ENCODE results near the gene ATP10A. TPM values are rescaled to one million over a fixed set of nuclear protein-coding genes. Genes with fewer than 3 reads are reported as not detected.

The ATP10A gene
- total RNA-seq, 1 donor from 2014 or later, result 0.58 TPM

DNA sequence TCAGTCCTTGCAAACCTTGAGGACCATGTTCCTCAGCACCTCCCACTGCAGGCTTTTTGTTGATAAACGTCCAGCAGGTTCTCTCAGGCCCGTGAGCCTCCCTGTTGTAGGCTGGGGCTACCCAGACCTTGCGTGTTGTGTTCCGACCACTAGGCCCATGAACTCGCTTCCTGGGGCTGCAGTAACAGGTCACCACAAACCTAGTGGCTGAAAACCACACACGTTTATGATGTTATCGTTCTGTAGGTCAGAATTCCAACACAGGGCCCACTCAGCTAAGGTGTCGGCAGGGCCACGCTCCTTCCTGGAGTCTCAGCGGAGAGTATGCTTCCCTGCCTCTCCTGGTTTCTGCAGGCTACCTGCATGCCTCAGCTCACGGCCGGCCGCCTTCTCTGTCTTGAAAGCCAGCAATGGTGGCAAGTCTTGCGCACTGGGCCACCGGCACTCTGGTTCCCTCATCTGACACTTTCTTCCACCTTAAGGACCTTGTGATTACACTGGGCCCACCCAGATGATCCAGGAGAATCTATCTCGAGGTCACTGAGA, 60.8 kb downstream of the ATP10A start:
- H3K4me3 ChIP-seq, result no peak overlapping the region
- H3K27ac ChIP-seq (replicated peaks), result no peak overlapping the region
- TF ChIP-seq, protein P1, sequence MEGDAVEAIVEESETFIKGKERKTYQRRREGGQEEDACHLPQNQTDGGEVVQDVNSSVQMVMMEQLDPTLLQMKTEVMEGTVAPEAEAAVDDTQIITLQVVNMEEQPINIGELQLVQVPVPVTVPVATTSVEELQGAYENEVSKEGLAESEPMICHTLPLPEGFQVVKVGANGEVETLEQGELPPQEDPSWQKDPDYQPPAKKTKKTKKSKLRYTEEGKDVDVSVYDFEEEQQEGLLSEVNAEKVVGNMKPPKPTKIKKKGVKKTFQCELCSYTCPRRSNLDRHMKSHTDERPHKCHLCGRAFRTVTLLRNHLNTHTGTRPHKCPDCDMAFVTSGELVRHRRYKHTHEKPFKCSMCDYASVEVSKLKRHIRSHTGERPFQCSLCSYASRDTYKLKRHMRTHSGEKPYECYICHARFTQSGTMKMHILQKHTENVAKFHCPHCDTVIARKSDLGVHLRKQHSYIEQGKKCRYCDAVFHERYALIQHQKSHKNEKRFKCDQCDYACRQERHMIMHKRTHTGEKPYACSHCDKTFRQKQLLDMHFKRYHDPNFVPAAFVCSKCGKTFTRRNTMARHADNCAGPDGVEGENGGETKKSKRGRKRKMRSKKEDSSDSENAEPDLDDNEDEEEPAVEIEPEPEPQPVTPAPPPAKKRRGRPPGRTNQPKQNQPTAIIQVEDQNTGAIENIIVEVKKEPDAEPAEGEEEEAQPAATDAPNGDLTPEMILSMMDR (IDR thresholded peaks at IDR 0.05; ENCODE audit: borderline replicate concordance), result no peak
- H3K9me3 ChIP-seq (replicated peaks), result no peaks in the 10 kb centered on the region
- H3K27me3 ChIP-seq (ENCODE audit: low read depth), result peaks cover 31% of the 10 kb centered on the region
- H3K4me1 ChIP-seq, result peaks cover 13% of the 10 kb centered on the region
- intact Hi-C loops (cut with micrococcal nuclease), result no loop called here
- no peaks in the 10 kb centered on the region for H3K36me3 ChIP-seq
- no peak for DNase-seq

- TF ChIP-seq, protein P1 (IDR thresholded peaks at IDR 0.05; ENCODE audit: borderline replicate concordance), result no peak
- DNase-seq, result no peak
- intact Hi-C loops (cut with micrococcal nuclease), result no loop called here
- Histone ChIP-seq H3K4me3 (no peak overlapping the region), H3K4me1 (peaks cover 15% of the 10 kb centered on the region), H3K36me3 (no peaks in the 10 kb centered on the region), H3K27me3 (ENCODE audit: low read depth) (peaks cover 28% of the 10 kb centered on the region), H3K9me3 (replicated peaks) (no peaks in the 10 kb centered on the region), H3K27ac (replicated peaks) (no peak overlapping the region)
Observed at GRCh38 chr15:25801586-25802284, 61.4 kb downstream of the ATP10A start.

GRCh38 chr15:25800761-25801515, 62.2 kb downstream of the ATP10A start:
- Histone ChIP-seq H3K27ac (replicated peaks) (no peak overlapping the region), H3K4me1 (peaks cover 15% of the 10 kb centered on the region), H3K9me3 (replicated peaks) (no peaks in the 10 kb centered on the region), H3K36me3 (no peaks in the 10 kb centered on the region), H3K4me3 (no peak overlapping the region), H3K27me3 (ENCODE audit: low read depth) (peaks cover 28% of the 10 kb centered on the region)
- TF ChIP-seq, protein P1 (IDR thresholded peaks at IDR 0.05; ENCODE audit: borderline replicate concordance), result no peak
- intact Hi-C loops (cut with micrococcal nuclease), result no loop called here
- DNase-seq, result no peak

DNA sequence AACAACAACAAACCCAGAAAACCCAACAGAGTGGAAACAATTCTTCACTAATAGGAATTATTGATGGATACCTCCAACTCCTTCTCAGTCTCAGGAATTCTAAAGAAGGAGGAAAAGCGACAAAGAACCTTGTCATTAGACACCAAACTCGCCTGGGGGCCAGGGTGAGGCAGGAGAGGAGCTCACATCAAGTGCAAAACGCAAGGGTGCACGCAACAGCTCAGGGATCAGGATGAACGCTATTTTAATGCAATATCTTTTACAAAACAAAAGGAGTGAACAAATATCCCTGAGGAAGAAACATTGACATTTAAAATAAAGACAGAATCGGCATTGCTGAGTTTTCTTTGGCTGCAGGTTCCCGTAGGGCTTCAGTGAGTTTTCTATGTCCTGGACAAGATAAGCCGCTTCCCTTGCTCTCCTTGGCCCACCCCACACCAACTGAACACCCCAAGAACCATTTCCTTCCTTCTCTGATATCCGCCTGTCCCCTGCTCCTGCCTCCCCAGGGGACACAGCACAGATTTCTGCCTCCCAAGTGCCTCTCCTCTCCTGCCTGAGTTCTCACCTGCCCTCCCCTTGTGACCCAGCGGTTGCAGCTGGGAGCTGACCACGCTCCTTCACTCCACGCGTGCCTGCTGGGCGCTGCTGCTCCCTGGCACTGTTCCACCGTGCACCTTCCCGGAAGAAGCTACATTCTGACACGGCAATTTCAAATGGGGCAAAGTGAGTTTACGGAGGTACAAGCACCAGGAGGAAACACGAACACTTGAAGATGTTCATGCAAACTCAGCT, 63.0 kb downstream of the ATP10A start:
- Histone ChIP-seq H3K4me3 (no peak overlapping the region), H3K27ac (replicated peaks) (no peak overlapping the region), H3K9me3 (replicated peaks) (no peaks in the 10 kb centered on the region), H3K27me3 (ENCODE audit: low read depth) (peaks cover 28% of the 10 kb centered on the region), H3K4me1 (peaks cover 15% of the 10 kb centered on the region), H3K36me3 (no peaks in the 10 kb centered on the region)
- no peak for DNase-seq
- intact Hi-C loops (cut with micrococcal nuclease), result no loop called here
- TF ChIP-seq, protein P1 (IDR thresholded peaks at IDR 0.05; ENCODE audit: borderline replicate concordance), result no peak

Measured in left ventricle myocardium inferior (tissue), 1 donor.